HCT116 (cell line): ENCODE measurements around the gene PTDSS2. TPM values are rescaled to one million over a fixed set of nuclear protein-coding genes. Genes with fewer than 3 reads are reported as not detected.
A peak's percentile ranks its signal among the peaks of the same experiment; 100 is the strongest.

Experiments used
- ATAC-seq: fragments of 200-7000 bp; cut with Tn5 transposase; 2 replicates; pipeline ENCODE4 v1.9.1; 2020; ENCODE audit warnings: mild to moderate bottlenecking, moderate library complexity
- BruUV-seq: library from RNA; stranded (reverse); fragments of 400-500 nt; replicated peaks from 2 replicates; lab custom pipeline; 2021; lab: Mats Ljungman, UMichigan
- CTCF ChIA-PET: fragments of 300-600 bp; sonication (Branson Sonifier 250); formaldehyde crosslinking; loops from one replicate; lab custom pipeline; 2021; ENCODE audit warnings: antibody characterized with exemption; lab: Charles Lee
- POLR2A ChIA-PET: fragments of 300-600, 350-600 bp; sonication (Branson Sonifier 250); formaldehyde crosslinking; loops from one replicate; lab custom pipeline; 2021; ENCODE audit warnings: antibody characterized with exemption; lab: Charles Lee
- RAD21 ChIA-PET, 2 experiments: fragments of 300-600 bp; sonication (Branson Sonifier 250); formaldehyde crosslinking; loops; one replicate each; lab custom pipeline; 2023; ENCODE audit warnings: low total read pairs in 2 of 2; ENCODE audit not compliant: uncharacterized antibody in 2 of 2, unreplicated experiment in 2 of 2, low non-redundant PET in 1 of 2; lab: Charles Lee
- DNase-seq: peaks from one replicate; pipeline ENCODE4 v3.0.0-alpha.2; 2010; ENCODE audit warnings: low read depth, low spot score
- H2AFZ ChIP-seq: fragments of 200-600 bp; shearing (Covaris generic), sonication (generic); 2 replicates; pipeline ENCODE4 v1.6.1; 2017; ENCODE audit warnings: low read depth, mixed run types, mixed read lengths, antibody characterized with exemption, low read length; ENCODE audit not compliant: poor library complexity, severe bottlenecking
- H3K27ac ChIP-seq: 2 replicates; pipeline ENCODE4 v1.5.1; 2012; ENCODE audit warnings: low read depth, low read length
- H3K27me3 ChIP-seq: fragments of 200-600 bp; sonication (generic); 2 replicates; pipeline ENCODE4 v1.6.1; 2016; ENCODE audit warnings: mixed run types, low read length, mixed read lengths; ENCODE audit not compliant: insufficient read depth
- H3K36me3 ChIP-seq, 2 experiments: fragments of 200-500 bp in 1 of 2; fragments of 200-600 bp in 1 of 2; sonication (Bioruptor generic) in 1 of 2; sonication (generic) in 1 of 2; 2 replicates each; pipeline versions ENCODE4 v1.5.1 to v1.6.1; 2014 to 2016; ENCODE audit warnings: low read length in 2 of 2, inconsistent platforms in 1 of 2, mixed read lengths in 1 of 2, mixed run types in 1 of 2; ENCODE audit not compliant: insufficient read depth in 2 of 2, control insufficient read depth in 1 of 2
- H3K4me1 ChIP-seq, 2 experiments: fragments of 200-600 bp in 1 of 2; sonication (generic) in 1 of 2; 2 replicates each; pipeline versions ENCODE4 v1.5.1 to v1.6.1; 2012 to 2017; ENCODE audit warnings: low read length in 2 of 2, inconsistent platforms in 1 of 2, mild to moderate bottlenecking in 1 of 2, mixed read lengths in 1 of 2, mixed run types in 1 of 2, moderate library complexity in 1 of 2; ENCODE audit not compliant: insufficient read depth in 2 of 2, control insufficient read depth in 1 of 2
- H3K4me2 ChIP-seq: fragments of 200-600 bp; sonication (generic); 2 replicates; pipeline ENCODE4 v1.6.1; 2017; ENCODE audit warnings: mixed run types, low read length, mixed read lengths
- H3K4me3 ChIP-seq, 2 experiments: fragments of 200-600 bp in 1 of 2; sonication (generic) in 1 of 2; replicated peaks in 1 of 2; 2 replicates each; pipeline ENCODE4 v1.5.1; 2011 to 2016; ENCODE audit warnings: low read length in 2 of 2, control low read depth in 1 of 2, low read depth in 1 of 2, mild to moderate bottlenecking in 1 of 2, mixed read lengths in 1 of 2, mixed run types in 1 of 2
- H3K79me2 ChIP-seq: fragments of 200-600 bp; sonication (generic); 2 replicates; pipeline ENCODE4 v1.6.1; 2017; ENCODE audit warnings: mild to moderate bottlenecking, mixed run types, low read length, moderate library complexity, mixed read lengths; ENCODE audit not compliant: insufficient read depth
- H3K9ac ChIP-seq: fragments of 200-600 bp; sonication (generic); 2 replicates; pipeline ENCODE4 v1.6.1; 2016; ENCODE audit warnings: low read length, mixed read lengths
- H3K9me2 ChIP-seq: fragments of 200-600 bp; sonication (generic), shearing (Covaris generic); 2 replicates; pipeline ENCODE4 v1.6.1; 2017; ENCODE audit warnings: mixed run types, mild to moderate bottlenecking, moderate library complexity; ENCODE audit not compliant: insufficient read depth
- H3K9me3 ChIP-seq, 2 experiments: fragments of 200-500 bp in 1 of 2; fragments of 200-600 bp in 1 of 2; sonication (Bioruptor generic) in 1 of 2; sonication (generic) in 1 of 2; 2 replicates each; pipeline ENCODE4 v1.6.1; 2014 to 2017; ENCODE audit warnings: low read length in 2 of 2, mixed read lengths in 2 of 2, inconsistent platforms in 1 of 2, low read depth in 1 of 2, mild to moderate bottlenecking in 1 of 2, mixed run types in 1 of 2, moderate library complexity in 1 of 2; ENCODE audit not compliant: control insufficient read depth in 1 of 2, insufficient read depth in 1 of 2
- H4K20me1 ChIP-seq: fragments of 200-600 bp; sonication (generic), shearing (Covaris generic); 2 replicates; pipeline ENCODE4 v1.6.1; 2017; ENCODE audit warnings: mixed run types, mild to moderate bottlenecking, moderate library complexity; ENCODE audit not compliant: insufficient read depth
- ATF3 ChIP-seq: IDR thresholded peaks from 2 replicates; pipeline ENCODE4 v1.6.1; 2012
- CBX3 ChIP-seq: IDR thresholded peaks from 2 replicates; pipeline ENCODE4 v1.6.1; 2012; ENCODE audit warnings: low read depth
- ELF1 ChIP-seq: IDR thresholded peaks from 2 replicates; pipeline ENCODE4 v1.6.1; 2012; ENCODE audit warnings: low read depth, borderline replicate concordance
- EZH2 ChIP-seq: fragments of 200-600 bp; sonication (generic); IDR thresholded peaks from 2 replicates; pipeline ENCODE4 v1.6.1; 2017; ENCODE audit warnings: antibody characterized with exemption, mixed run types
- FOSL1 ChIP-seq: IDR thresholded peaks from 2 replicates; pipeline ENCODE4 v1.6.1; 2012; ENCODE audit warnings: low read depth
- JUND ChIP-seq: IDR thresholded peaks from 2 replicates; pipeline ENCODE4 v1.6.1; 2012
- POLR2AphosphoS5 ChIP-seq: IDR thresholded peaks from 2 replicates; pipeline ENCODE4 v1.6.1; 2011; ENCODE audit warnings: mild to moderate bottlenecking, low read depth, low read length, moderate library complexity
- SP1 ChIP-seq: IDR thresholded peaks from 2 replicates; pipeline ENCODE4 v1.6.1; 2012; ENCODE audit warnings: low read depth
- TCF7L2 ChIP-seq: IDR thresholded peaks from 2 replicates; pipeline ENCODE4 v1.7.0; 2011; ENCODE audit warnings: borderline replicate concordance, inconsistent platforms; ENCODE audit not compliant: insufficient read depth, insufficient read length; ENCODE audit errors: extremely low read depth
- YY1 ChIP-seq: IDR thresholded peaks from 2 replicates; pipeline ENCODE4 v1.6.1; 2011; ENCODE audit warnings: low read length, low read depth, moderate library complexity, mild to moderate bottlenecking; ENCODE audit not compliant: insufficient replicate concordance; ENCODE audit errors: extremely low read depth
- ZBTB33 ChIP-seq: IDR thresholded peaks from 2 replicates; pipeline ENCODE4 v1.6.1; 2011; ENCODE audit warnings: mild to moderate bottlenecking, low read length, moderate library complexity; ENCODE audit not compliant: insufficient replicate concordance; ENCODE audit errors: extremely low read depth
- intact Hi-C: fragments of 100-400 bp; cut with micrococcal nuclease; formaldehyde crosslinking; loops from 2 replicates; pipeline ENCODE4 v1.10.0; 2022
- total RNA-seq: library from RNA; stranded (reverse); gene quantifications from one replicate; pipeline ENCODE4 v1.2.1, GENCODE V29; 2021; ENCODE audit not compliant: unreplicated experiment

Gene PTDSS2
- total RNA-seq, 1 experiment from 2014 or later, result 40.1 TPM

DNA sequence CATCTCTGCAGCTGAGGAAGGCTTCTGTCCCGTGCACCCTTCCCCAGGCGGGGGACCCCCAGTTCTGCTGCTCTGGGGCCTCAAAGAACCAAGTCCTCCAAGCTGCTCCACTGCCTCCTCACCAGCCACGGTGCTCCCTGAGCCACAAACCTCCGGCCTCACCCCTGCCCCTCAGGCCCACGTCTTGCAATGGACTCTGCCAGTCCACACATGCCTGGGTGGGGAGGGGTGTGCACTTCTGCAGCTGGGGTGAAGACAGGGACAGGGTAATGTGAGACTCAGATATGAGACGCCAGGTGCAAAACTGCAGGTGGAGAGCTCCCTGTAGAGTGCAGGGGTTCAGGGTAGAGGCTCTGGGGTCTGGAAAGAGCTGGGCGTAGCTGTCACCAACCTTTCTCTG, 3.2 kb upstream of the PTDSS2 start:
- no TSS peak for BruUV-seq
- no peaks in the 10 kb centered on the region for H3K36me3 ChIP-seq
- H3K27me3 ChIP-seq, result no peaks in the 10 kb centered on the region
- H3K4me1 ChIP-seq, result peaks cover 25 to 52% of the 10 kb centered on the region in 2 experiments
- H3K79me2 ChIP-seq, result peaks cover 28% of the 10 kb centered on the region
- intact Hi-C loops, result loop anchor here (5.0 kb wide), 2 partner anchors 40 to 60 kb away; partner anchors contain the start of gene RNH1
- no peak overlapping the region for H2AFZ ChIP-seq
- POLR2A ChIA-PET, result interaction anchor here (0.7 kb wide), 1 partner anchor 9 kb away, joined by 3 read pairs; no protein-coding TSS in a partner anchor
- no peak overlapping the region for H3K4me3 ChIP-seq
- CTCF ChIA-PET, result no interaction called here
- no peak for TF ChIP-seq ZBTB33
- TF ChIP-seq FOSL1, result no peak
- no peak for TF ChIP-seq EZH2
- no peak for TF ChIP-seq TCF7L2
- TF ChIP-seq POLR2AphosphoS5, result no peak
- no peak for TF ChIP-seq SP1
- TF ChIP-seq CBX3, result no peak
- no peak for TF ChIP-seq JUND
- TF ChIP-seq ELF1, result no peak
- no peak for TF ChIP-seq ATF3
- TF ChIP-seq YY1, result no peak
- RAD21 ChIA-PET, result interaction anchor here in 1 of 2 experiments (0.6 kb wide), 1 partner anchor 9 kb away, joined by 4 read pairs; no protein-coding TSS in a partner anchor
- H4K20me1 ChIP-seq, result no peaks in the 10 kb centered on the region
- H3K4me2 ChIP-seq, result no peak overlapping the region
- no peaks in the 10 kb centered on the region for H3K9me2 ChIP-seq
- H3K9me3 ChIP-seq, result no peaks in the 10 kb centered on the region
- no peak for ATAC-seq
- no peak for DNase-seq
- no peak overlapping the region for H3K9ac ChIP-seq
- peak overlapping the region; percentile 22; the same call in 1 of the 2 replicates for H3K27ac ChIP-seq
